GM15510 (cell line): ENCODE data around the gene GAP43.

Source experiments
- POLR2A ChIP-seq: IDR thresholded peaks from 3 replicates; pipeline ENCODE4 v1.6.1; 2011; ENCODE audit warnings: borderline replicate concordance; ENCODE audit not compliant: insufficient read length; ENCODE audit errors: extremely low read depth

The GAP43 gene

DNA sequence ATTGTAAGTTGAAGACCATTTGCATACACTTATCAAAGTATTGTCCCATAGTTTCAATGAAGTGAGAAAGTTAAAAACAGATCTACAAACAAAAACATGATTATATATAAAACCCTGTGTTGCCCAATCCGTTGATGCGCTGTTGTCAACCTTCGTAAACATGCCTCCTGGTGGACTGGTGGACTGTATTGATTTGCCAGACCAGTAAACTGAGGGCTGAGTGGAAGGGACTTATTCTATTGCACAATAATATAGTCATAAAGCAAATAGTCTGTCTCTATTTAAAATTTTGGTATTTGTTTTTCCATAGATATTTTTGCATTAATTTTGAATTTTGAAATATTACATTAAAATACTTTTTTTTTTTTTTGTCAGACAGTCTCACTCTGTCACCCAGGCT, 102.5 kb downstream of the GAP43 start:
- no peak for TF ChIP-seq POLR2A

DNA sequence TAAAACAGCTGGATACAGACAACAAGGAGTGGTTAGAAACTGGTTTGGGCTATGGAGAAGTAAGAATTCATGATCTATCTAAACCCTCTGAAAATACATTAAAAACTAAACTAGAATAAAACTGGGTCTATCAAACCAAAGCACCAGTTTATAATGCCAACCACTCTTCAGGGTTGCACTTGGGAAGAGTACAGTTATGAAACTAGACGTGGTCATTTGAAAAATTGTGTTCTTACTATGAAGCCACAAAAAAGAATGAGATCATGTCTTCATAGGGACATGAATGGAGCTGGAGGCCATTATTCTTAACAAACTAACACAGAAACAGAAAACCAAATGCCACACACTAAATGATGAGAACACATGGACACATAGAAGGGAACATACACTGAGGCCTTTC, 103.8 kb downstream of the GAP43 start:
- TF ChIP-seq POLR2A = no peak

DNA sequence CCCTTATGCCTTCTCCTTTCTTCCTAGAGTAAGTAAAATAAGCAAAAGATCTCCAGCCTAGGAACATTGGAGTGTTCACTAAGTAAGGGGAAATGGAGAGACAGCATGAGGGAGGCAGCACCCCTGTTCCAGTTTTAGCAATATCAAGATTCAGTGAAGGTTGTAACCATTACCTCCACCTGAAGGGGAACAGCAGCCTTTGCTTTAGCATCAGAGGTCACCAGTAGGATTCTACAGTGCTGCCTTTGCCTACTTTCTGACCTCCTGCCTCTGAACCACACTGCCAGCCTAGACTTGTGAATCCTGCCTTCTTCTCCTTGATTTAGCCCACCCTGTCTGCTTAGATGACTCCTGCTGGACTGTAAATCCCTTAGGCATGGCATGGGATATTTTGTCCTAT, 104.7 kb downstream of the GAP43 start:
- no peak for TF ChIP-seq POLR2A

DNA sequence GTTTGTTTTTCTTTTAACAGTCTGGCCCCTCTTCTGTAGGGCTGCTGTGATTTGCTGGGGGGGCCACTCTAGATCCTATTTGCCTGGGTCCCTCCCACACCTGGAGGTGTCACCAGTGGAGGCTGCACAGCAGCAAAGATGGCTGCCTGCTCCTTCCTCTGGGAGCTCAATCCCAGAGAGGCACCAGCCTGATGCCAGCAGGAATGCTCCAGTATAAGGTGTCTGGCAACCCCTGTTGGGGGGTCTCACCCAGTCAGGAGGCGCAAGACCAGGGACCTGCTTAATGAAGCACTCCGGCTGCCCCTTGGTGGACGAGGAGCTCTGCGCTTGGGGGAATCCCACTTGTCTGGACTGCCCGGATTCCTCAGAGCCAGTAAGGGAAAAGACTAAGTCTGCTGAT, 118.3 kb downstream of the GAP43 start:
- TF ChIP-seq POLR2A = no peak

DNA sequence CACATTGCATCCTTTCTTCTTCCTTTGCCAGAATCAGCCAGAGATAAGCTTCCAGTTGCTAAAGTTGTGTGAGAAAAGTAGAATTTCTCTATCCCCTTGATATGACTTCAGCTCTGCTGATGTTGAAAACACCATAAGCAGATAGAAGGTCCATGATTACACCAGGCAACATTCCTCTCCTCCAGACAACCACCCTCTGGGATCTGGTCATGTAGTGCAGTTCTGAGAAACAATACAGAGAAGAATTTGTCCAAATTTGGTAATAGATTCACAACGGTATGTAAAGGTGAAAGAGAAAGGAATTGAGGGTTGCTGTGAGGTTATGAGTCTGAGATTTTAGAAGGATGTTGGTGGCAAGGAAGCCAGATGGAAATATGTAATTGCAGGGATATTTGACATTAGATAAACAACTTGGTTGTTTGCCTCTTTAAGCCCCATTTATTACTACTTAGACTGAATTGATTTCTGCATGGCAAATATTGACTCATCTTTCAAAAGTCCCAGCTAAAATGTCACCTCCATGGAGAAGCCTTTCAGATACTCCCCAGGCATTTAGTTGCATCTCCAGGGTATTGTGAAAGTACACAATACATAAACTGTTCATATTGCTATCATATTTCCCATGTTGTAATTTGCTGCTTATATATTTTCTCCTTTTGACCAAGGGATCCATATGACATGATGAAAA, 134.9 kb downstream of the GAP43 start:
- TF ChIP-seq POLR2A = no peak

DNA sequence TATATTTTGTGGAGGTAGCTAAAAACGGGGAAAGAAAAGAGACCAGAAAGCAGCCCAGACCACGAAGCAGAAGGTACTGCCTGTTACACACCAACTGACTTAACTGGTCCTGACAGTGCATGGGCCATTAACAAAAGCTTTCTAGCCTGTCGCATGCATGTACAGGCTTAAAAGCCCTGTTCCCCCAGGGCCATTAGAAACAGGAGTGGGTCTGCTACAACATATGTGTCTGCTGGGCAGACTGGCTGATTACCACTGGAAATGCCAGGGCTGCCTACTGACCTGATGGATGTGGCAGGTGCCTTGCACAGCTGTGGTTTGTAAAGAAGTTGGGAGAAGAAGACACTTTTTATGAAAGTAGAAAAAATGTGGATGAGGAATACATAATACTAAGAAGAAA, 137.4 kb downstream of the GAP43 start:
- no peak for TF ChIP-seq POLR2A

DNA sequence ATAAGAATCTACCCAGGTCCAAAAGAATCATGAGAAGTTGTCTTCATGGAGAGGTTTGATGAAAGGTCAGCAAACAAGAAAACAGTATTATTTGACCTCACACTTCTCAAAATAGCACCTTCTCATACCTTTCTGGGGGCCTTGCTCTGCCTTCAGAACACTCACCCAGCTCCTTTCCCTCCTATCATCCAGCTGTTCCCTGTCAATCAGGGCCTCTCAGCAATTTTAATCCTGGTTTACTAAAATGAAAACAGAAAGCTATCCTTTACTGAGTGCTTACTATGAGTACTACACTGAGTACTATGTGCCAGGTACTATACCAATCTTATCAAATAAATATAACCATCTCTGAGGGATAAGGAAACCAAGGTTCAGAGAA, 138.6 kb downstream of the GAP43 start:
- no peak for TF ChIP-seq POLR2A

DNA sequence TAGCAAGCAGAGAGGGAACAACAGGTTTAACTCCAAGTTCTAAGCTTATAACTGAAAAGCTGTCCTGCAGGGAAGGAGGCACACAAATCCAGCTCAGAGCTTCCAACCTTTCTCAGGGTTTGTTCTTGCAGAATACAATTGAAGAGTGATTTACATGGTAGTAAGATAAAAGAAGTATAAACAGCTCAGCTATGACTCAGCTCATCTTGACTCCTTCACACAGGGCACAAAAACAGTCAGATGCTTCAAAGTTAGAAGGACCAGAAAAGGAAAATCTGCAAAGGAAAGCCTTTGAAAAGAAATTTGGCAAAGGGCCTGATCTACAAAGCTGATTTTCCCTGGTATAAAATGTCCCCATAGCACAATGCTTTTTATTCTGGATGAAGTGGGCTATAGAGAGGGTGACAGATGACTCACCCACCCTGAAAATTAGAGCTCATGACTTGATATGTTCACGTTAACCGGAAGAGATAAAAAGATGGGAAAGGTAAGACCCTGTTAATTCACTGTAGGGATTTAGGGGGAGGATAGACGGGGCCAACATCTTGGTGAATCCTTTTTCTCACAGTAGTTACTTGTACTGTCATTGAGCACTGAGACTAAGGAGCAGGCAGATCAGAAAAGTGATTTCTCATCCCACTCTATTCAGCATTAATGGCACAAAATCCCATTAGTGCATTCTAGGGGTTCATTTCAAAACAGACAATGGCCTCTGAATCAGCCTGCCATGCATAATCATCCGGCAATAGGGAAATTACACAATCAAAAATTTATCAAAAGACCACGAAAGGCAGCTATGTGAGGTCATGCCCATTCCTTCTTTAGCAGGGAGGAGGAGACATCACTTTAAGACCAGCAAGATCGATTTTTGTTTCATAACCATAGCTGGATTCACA, 143.5 kb downstream of the GAP43 start:
- TF ChIP-seq POLR2A = no peak

DNA sequence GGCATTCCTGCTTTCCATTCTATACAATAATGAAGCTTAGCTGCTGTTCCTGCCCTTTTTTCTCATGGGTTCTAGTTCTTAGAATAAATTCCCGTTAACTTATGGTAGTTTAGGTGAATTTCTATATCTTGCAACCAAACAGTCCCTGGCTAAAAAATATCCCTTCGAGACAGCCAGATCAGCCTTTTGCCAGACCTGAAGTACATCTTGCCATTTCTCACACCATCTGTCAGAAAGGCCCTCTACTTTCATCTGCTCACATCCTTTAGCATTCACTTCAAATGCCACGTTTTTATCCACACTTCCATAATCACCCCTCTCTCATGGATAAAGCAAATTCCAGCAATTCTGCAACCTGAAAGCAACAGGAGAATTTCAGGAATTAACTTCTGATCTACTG, 145.4 kb downstream of the GAP43 start:
- TF ChIP-seq POLR2A = no peak
